NB4 (cell line): ENCODE data around the gene HEXD.
A peak's percentile ranks its signal among the peaks of the same experiment; 100 is the strongest.
"Not testable (repeated sequence)": the region's sequence is repeated elsewhere in the genome, so short reads cannot be mapped to it uniquely, and the experiment has no call there.

Experiments
- DNase-seq: peaks from one replicate; pipeline ENCODE4 v3.0.0; 2010; ENCODE audit warnings: low read depth
- H3K4me3 ChIP-seq: one replicate; pipeline ENCODE4 v1.5.1; 2011; ENCODE audit warnings: mild to moderate bottlenecking, low read depth, low read length, moderate library complexity
- MYC ChIP-seq: IDR thresholded peaks from 2 replicates; pipeline ENCODE4 v1.6.1; 2011; ENCODE audit warnings: low read depth, low read length
- POLR2A ChIP-seq: IDR thresholded peaks from 2 replicates; pipeline ENCODE4 v1.6.1; 2011; ENCODE audit warnings: mild to moderate bottlenecking; ENCODE audit not compliant: insufficient read length; ENCODE audit errors: extremely low read depth
- TF ChIP-seq, protein P1 (sequence below): IDR thresholded peaks from one replicate; pipeline ENCODE4 v1.5.1; 2012; ENCODE audit warnings: low read depth, low read length
- TF ChIP-seq, protein P2 (sequence below): IDR thresholded peaks from 2 replicates; pipeline ENCODE4 v1.6.1; 2011; ENCODE audit warnings: low read depth, low read length

The HEXD gene

DNA sequence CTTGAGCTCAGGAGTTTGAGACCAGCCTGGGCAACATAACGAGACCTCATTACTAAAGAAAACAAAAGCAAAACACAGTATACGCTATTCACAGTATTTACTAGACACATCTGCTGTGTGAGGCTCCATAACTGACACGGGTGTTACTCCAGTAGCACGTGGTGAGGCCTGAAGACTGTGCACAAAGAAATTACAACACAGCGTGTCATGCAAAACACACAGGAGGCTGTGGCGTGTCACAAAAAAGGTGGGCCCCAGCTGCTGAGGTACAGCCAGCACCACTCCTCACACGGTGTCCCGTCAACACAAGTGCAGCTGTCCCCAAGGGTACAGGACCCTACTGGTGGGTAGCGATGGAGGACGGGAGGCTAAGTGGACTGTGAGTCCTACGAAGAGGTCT, 29.7 kb downstream of the HEXD start:
- TF ChIP-seq, protein P1, sequence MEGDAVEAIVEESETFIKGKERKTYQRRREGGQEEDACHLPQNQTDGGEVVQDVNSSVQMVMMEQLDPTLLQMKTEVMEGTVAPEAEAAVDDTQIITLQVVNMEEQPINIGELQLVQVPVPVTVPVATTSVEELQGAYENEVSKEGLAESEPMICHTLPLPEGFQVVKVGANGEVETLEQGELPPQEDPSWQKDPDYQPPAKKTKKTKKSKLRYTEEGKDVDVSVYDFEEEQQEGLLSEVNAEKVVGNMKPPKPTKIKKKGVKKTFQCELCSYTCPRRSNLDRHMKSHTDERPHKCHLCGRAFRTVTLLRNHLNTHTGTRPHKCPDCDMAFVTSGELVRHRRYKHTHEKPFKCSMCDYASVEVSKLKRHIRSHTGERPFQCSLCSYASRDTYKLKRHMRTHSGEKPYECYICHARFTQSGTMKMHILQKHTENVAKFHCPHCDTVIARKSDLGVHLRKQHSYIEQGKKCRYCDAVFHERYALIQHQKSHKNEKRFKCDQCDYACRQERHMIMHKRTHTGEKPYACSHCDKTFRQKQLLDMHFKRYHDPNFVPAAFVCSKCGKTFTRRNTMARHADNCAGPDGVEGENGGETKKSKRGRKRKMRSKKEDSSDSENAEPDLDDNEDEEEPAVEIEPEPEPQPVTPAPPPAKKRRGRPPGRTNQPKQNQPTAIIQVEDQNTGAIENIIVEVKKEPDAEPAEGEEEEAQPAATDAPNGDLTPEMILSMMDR: no peak
- TF ChIP-seq MYC (no peak), POLR2A (no peak)
- TF ChIP-seq, protein P2, sequence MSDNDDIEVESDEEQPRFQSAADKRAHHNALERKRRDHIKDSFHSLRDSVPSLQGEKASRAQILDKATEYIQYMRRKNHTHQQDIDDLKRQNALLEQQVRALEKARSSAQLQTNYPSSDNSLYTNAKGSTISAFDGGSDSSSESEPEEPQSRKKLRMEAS: no peak
- no peak overlapping the region for H3K4me3 ChIP-seq
- no peak for DNase-seq

DNA sequence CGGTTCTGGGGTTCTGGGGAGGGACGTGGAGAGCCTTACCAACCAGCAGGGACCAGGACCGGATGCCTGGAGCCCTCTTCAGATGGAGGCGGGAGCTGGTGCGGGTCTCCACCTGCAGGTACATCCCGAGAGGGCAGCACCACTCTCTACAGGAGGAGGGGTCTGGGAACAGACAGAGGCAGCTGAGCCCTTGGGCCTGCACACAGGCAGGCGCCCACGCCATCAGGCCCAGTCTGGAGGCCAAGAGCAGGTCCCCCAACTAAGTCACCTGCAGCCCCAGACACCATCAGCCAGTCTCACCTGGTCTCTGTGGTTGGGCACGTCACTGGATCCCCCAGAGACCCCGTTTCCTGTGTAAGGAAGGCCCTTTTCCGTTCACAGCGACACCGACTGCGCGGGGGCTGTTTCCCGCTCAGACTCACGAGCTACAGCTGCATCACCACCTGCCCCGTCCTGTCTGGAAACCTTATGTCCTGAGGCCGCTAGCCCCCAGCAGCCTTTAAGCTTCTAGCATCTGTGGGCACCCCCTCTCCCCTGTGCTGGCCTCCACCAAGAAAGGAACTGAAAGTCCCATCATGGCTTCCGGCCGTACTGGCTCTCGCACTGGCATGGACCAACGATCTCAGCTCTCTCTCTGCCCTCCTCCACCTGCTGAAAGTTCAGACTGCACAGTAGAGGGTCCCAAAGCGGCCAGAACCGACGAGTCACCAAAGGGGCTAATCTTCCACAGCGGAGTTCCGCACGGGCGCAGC, 31.2 kb downstream of the HEXD start:
- H3K4me3 ChIP-seq: peak overlapping the region; percentile 80
- TF ChIP-seq, protein P1: no peak
- no peak for TF ChIP-seq POLR2A
- TF ChIP-seq, protein P2: no peak
- no peak for TF ChIP-seq MYC
- DNase-seq: peak; percentile 52

DNA sequence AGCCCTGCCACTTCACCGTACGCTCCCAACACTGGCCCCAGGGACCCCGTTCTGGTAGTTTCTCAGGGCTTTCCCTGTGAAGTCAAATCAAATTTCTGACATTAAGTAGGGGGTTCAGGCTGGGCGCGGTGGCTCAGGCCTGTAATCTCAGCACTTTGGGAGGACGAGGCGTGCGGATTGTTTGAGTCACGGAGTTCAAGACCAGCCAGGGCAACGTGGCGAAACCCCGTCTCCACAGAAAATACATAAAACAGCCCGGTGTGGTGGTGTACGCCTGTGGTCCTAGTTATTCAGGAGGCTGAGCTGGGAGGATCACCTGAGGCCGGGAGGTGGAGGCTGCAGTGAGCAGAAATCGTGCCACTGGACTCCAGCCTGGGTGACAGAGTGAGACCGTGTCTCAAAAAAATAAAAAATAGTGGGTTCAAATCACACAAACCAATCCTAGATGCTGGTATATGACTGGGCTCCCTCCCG, 31.8 kb downstream of the HEXD start:
- DNase-seq: peak; percentile 33
- peak overlapping the region; percentile 80 for H3K4me3 ChIP-seq

DNA sequence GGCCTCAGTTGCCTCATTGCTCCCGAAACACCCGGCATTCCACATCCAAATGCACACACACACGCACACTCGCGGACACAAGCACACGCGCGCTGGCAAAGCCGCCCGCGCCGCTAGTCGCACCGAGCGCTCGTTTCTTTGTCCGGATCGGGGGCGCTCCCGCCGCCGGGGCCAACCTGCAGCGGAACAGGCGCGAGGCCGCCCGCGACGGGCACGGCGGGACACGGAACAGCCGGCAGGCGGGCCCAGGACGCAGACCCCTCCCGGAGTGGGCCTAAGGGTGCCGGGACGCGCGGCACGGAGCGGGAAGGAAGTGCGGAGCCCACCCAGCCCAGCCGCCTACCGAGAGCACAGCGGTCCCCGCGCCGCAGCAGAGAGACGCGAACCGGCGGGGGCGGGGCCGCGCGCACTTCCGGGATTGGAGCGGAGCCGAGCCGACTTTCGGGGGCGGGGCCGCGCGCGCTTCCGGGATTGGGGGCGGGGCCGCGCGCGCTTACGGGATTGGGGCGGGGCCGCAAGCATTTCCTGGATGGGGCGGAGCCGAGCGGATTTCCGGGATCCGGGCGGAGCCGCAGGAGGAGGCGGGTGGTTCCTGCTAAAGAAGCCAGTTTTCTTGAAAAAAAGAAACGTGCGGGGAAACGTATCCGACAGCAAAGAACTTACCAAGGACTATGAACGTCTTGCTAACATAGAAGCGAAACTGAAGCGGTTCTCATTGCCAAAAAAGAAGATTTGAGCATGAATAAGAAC, 32.4 kb downstream of the HEXD start, which contains the start of gene CYBC1:
Gene CYBC1 (minus strand): TSS at position 396 of the 750 bp plus-strand sequence. CDS start 1,498 bp downstream, outside the sequence.
- TF ChIP-seq, protein P1: no peak
- peak; percentile 76 for TF ChIP-seq MYC
- TF ChIP-seq, protein P2: peak; percentile 64; the same call in 1 of the 2 replicates
- TF ChIP-seq POLR2A: peak; percentile 78
- peak; percentile 94 for DNase-seq
- H3K4me3 ChIP-seq: peak within 1 kb of the TSS; percentile 80

More for the DNA sequence above, 31.8 kb downstream of the HEXD start:
- TF ChIP-seq, protein P2: no peak
- TF ChIP-seq MYC (no peak), POLR2A (no peak)
- TF ChIP-seq, protein P1: no peak

DNA sequence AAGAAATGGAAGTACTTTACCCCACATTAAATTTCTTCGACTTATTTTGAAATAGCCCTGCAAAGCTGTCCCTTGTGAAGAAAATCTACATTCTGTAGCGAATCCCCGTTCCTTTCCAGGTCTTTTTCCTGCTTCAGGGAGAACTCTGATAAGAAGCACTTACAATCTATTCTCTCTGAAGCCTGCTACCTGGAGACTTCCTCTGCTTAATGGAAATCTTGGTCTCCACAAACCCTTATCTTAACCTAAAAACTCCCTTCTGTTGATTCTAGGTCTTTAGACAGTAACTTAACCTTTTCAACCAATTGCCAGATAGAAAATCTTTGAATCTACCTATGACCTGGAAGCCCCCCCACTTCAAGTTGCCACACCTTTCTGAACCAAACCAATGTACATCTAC, 34.0 kb downstream of the HEXD start:
- no peak overlapping the region for H3K4me3 ChIP-seq
- DNase-seq: no peak
- TF ChIP-seq, protein P2: no peak
- no peak for TF ChIP-seq POLR2A

DNA sequence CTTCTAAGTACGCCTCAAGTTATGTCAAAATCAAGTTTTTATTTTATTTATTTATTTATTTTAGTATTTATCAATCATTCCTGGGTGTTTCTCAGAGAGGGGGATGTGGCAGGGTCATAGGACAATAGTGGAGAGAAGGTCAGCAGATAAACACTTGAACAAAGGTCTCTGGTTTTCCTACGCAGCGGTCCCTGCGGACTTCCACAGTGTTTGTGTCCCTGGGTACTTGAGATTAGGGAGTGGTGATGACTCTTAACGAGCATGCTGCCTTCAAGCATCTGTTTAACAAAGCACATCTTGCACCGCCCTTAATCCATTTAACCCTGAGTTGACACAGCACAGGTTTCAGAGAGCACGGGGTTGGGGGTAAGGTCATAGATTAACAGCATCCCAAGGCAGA, 35.0 kb downstream of the HEXD start:
- not testable (repeated sequence) for DNase-seq

DNA sequence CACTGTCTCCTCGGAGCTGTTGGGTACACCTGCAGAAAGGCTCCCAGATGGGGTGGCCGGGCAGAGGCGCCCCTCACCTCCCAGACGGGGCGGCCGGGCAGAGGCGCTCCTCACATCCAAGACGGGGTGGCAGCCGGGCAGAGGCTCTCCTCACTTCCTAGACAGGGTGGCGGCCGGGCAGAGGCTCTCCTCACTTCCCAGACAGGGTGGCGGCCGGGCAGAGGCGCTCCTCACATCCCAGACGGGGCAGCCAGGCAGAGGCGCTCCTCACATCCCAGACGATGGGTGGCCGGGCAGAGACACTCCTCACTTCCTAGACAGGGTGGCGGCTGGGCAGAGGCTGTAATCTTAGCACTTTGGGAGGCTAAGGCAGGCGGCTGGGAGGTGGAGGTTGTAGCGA, 35.6 kb downstream of the HEXD start:
- H3K4me3 ChIP-seq, DNase-seq: not testable (repeated sequence)

More for the DNA sequence above, 35.0 kb downstream of the HEXD start:
- not testable (repeated sequence) for H3K4me3 ChIP-seq
